Measurements from ENCODE around the gene OR10A2.
"Not testable (repeated sequence)": the region's sequence is repeated elsewhere in the genome, so short reads cannot be mapped to it uniquely, and the experiment has no call there.

Gene OR10A2

GRCh38 chr11:6904804-6905203 lies 41.9 kb downstream of the OR10A2 start:
- not testable (repeated sequence) for H3K27ac Mint-ChIP-seq; H3K4me3 Mint-ChIP-seq; H3K27me3 Mint-ChIP-seq; H3K9me3 Mint-ChIP-seq (ENCODE audit: low read depth); H3K4me1 Mint-ChIP-seq (ENCODE audit: low read depth); H3K36me3 Mint-ChIP-seq

- Mint-ChIP-seq H3K9me3 (ENCODE audit: low read depth) (no peaks in the 10 kb centered on the region), H3K36me3 (no peaks in the 10 kb centered on the region), H3K27ac (no peak overlapping the region), H3K4me1 (ENCODE audit: low read depth) (peaks cover 2% of the 10 kb centered on the region), H3K4me3 (no peak overlapping the region), H3K27me3 (peaks cover 1% of the 10 kb centered on the region)
Observed at GRCh38 chr11:6911378-6911777, 48.5 kb downstream of the OR10A2 start.

GRCh38 chr11:6911948-6912347 lies 49.1 kb downstream of the OR10A2 start:
- peaks cover 2% of the 10 kb centered on the region for H3K4me1 Mint-ChIP-seq (ENCODE audit: low read depth)
- no peaks in the 10 kb centered on the region for H3K36me3 Mint-ChIP-seq
- H3K27me3 Mint-ChIP-seq, result peaks cover 1% of the 10 kb centered on the region
- no peak overlapping the region for H3K27ac Mint-ChIP-seq
- no peaks in the 10 kb centered on the region for H3K9me3 Mint-ChIP-seq (ENCODE audit: low read depth)
- no peak overlapping the region for H3K4me3 Mint-ChIP-seq

- Mint-ChIP-seq H3K4me1 (ENCODE audit: low read depth) (no peaks in the 10 kb centered on the region), H3K27ac (no peak overlapping the region), H3K36me3 (no peaks in the 10 kb centered on the region), H3K4me3 (no peak overlapping the region), H3K9me3 (ENCODE audit: low read depth) (peaks cover 3% of the 10 kb centered on the region), H3K27me3 (peaks cover 25% of the 10 kb centered on the region)
Observed at GRCh38 chr11:6919698-6920097, 56.8 kb downstream of the OR10A2 start.

GRCh38 chr11:6920702-6921101 lies 57.8 kb downstream of the OR10A2 start, which contains the start of gene OR2D3:
TSS of gene OR2D3 (plus strand) at chr11:6921002. CDS start at chr11:6921002, 0 bp downstream.
- Mint-ChIP-seq H3K36me3 (no peaks in the 10 kb centered on the region), H3K4me1 (ENCODE audit: low read depth) (peaks cover 2% of the 10 kb centered on the region), H3K4me3 (no peak within 1 kb of the TSS), H3K27me3 (peaks cover 28% of the 10 kb centered on the region), H3K9me3 (ENCODE audit: low read depth) (peaks cover 3% of the 10 kb centered on the region), H3K27ac (no peak within 1 kb of the TSS)
